ENCODE measurements around the gene ADAMTS9. TPM values are rescaled to one million over a fixed set of nuclear protein-coding genes. Genes with fewer than 3 reads are reported as not detected.

Gene ADAMTS9
- total and polyA plus RNA-seq, 10 donors: 9.1 to 112 (median 34.8) TPM

GRCh38 chr3:64496786-64497490, 190.9 kb downstream of the ADAMTS9 start:
- Histone ChIP-seq H3K36me3 (no peaks in the 10 kb centered on the region), H3K9me3 (no peaks in the 10 kb centered on the region), H3K4me1 (no peaks in the 10 kb centered on the region), H3K27me3 (replicated peaks in 1 of 7) (peaks cover 0 to 63% (median 6%) of the 10 kb centered on the region in 7 donors), H3K27ac (no peak overlapping the region), H3K4me3 (no peak overlapping the region)
- no peak for DNase-seq
- intact Hi-C loops (cut with DNase I; ENCODE audit: low total_unique reads): no loop called here
- 88 to 96% (median 94%) methylated on average over 5 of the region's 5 CpGs for WGBS, 5 donors
- TF ChIP-seq, protein P1, sequence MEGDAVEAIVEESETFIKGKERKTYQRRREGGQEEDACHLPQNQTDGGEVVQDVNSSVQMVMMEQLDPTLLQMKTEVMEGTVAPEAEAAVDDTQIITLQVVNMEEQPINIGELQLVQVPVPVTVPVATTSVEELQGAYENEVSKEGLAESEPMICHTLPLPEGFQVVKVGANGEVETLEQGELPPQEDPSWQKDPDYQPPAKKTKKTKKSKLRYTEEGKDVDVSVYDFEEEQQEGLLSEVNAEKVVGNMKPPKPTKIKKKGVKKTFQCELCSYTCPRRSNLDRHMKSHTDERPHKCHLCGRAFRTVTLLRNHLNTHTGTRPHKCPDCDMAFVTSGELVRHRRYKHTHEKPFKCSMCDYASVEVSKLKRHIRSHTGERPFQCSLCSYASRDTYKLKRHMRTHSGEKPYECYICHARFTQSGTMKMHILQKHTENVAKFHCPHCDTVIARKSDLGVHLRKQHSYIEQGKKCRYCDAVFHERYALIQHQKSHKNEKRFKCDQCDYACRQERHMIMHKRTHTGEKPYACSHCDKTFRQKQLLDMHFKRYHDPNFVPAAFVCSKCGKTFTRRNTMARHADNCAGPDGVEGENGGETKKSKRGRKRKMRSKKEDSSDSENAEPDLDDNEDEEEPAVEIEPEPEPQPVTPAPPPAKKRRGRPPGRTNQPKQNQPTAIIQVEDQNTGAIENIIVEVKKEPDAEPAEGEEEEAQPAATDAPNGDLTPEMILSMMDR (IDR thresholded peaks at IDR 0.05 in 8 of 11, conservative IDR thresholded peaks at IDR 0.05 in 3 of 11): no peak
- TF ChIP-seq POLR2AphosphoS5 (IDR thresholded peaks at IDR 0.05) (no peak), POLR2A (IDR thresholded peaks at IDR 0.05) (no peak)

GRCh38 chr3:64495781-64496334, 191.9 kb downstream of the ADAMTS9 start:
- no peaks in the 10 kb centered on the region for H3K36me3 ChIP-seq
- H3K4me1 ChIP-seq: no peaks in the 10 kb centered on the region
- TF ChIP-seq POLR2A (IDR thresholded peaks at IDR 0.05): no peak
- TF ChIP-seq POLR2AphosphoS5 (IDR thresholded peaks at IDR 0.05): no peak
- TF ChIP-seq, protein P1 (IDR thresholded peaks at IDR 0.05 in 8 of 11, conservative IDR thresholded peaks at IDR 0.05 in 3 of 11): no peak
- intact Hi-C loops (cut with DNase I; ENCODE audit: low total_unique reads): no loop called here
- no peak overlapping the region for H3K4me3 ChIP-seq
- peaks cover 0 to 65% (median 0%) of the 10 kb centered on the region in 7 donors for H3K27me3 ChIP-seq (replicated peaks in 1 of 7)
- WGBS, 5 donors: 82 to 96% (median 91%) methylated on average over 2 of the region's 2 CpGs
- no peak for DNase-seq
- H3K9me3 ChIP-seq: no peaks in the 10 kb centered on the region
- no peak overlapping the region for H3K27ac ChIP-seq

GRCh38 chr3:64495121-64495780, 192.5 kb downstream of the ADAMTS9 start:
- Histone ChIP-seq H3K36me3 (no peaks in the 10 kb centered on the region), H3K27me3 (replicated peaks in 1 of 7) (peaks cover 0 to 65% (median 0%) of the 10 kb centered on the region in 7 donors), H3K9me3 (no peaks in the 10 kb centered on the region), H3K4me1 (no peaks in the 10 kb centered on the region), H3K4me3 (no peak overlapping the region), H3K27ac (no peak overlapping the region)
- no peak for DNase-seq
- TF ChIP-seq POLR2AphosphoS5 (IDR thresholded peaks at IDR 0.05): no peak
- no peak for TF ChIP-seq POLR2A (IDR thresholded peaks at IDR 0.05)
- TF ChIP-seq, protein P1 (IDR thresholded peaks at IDR 0.05 in 8 of 11, conservative IDR thresholded peaks at IDR 0.05 in 3 of 11): no peak
- 67 to 83% (median 68%) methylated on average over 4 of the region's 4 CpGs for WGBS, 5 donors
- intact Hi-C loops (cut with DNase I; ENCODE audit: low total_unique reads): no loop called here

DNA sequence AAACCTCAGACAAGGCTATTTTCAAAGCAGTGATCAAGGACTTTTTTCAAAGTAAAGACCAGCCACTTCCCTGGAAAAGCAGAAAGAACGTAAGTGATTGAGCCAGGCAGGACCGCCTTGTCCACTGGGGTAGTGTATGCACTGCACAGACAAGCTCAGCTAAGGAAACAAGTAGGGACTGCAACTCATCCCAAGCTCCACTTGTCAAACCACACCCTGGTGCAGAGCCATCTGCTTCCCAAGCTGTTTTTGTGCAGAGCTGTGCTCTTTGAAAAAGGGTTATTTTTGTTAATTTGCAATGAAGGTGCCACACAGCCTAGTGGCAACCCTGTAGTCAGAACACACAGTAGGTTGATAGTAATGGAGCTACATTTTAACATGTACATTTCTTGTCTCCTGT, 193.3 kb downstream of the ADAMTS9 start:
- no peaks in the 10 kb centered on the region for H3K9me3 ChIP-seq
- 83 to 94% (median 88%) methylated on average over 2 of the region's 2 CpGs for WGBS, 5 donors
- no peak overlapping the region for H3K4me3 ChIP-seq
- H3K27me3 ChIP-seq (replicated peaks in 1 of 7): peaks cover 0 to 72% (median 3%) of the 10 kb centered on the region in 7 donors
- H3K4me1 ChIP-seq: no peaks in the 10 kb centered on the region
- intact Hi-C loops (cut with DNase I; ENCODE audit: low total_unique reads): no loop called here
- no peaks in the 10 kb centered on the region for H3K36me3 ChIP-seq
- DNase-seq: no peak
- H3K27ac ChIP-seq: no peak overlapping the region
- TF ChIP-seq, protein P1 (IDR thresholded peaks at IDR 0.05 in 8 of 11, conservative IDR thresholded peaks at IDR 0.05 in 3 of 11): no peak
- TF ChIP-seq POLR2AphosphoS5 (IDR thresholded peaks at IDR 0.05): no peak
- no peak for TF ChIP-seq POLR2A (IDR thresholded peaks at IDR 0.05)
